D721Med (cell line): Measurements from ENCODE around the gene RPS6KL1.

Experiments used
- DNase-seq: peaks from one replicate; pipeline ENCODE4 v3.0.0; 2011; ENCODE audit warnings: low spot score; ENCODE audit not compliant: insufficient read length
- FAIRE-seq: peaks from 2 replicates; lab custom pipeline; 2011; peaks lifted over from hg19 to GRCh38; lab: Jason Lieb, UNC
- CTCF ChIP-seq: IDR thresholded peaks from 2 replicates; pipeline ENCODE4 v1.5.1; 2012; ENCODE audit warnings: mild to moderate bottlenecking, control low read depth; ENCODE audit not compliant: insufficient read depth; ENCODE audit errors: missing control alignments

RPS6KL1 gene

GRCh38 chr14:74886001-74886400 lies 37.1 kb downstream of the RPS6KL1 start:
- no peak for TF ChIP-seq CTCF
- no peak for DNase-seq
- FAIRE-seq, result no peak

GRCh38 chr14:74882103-74882920 lies 40.7 kb downstream of the RPS6KL1 start:
- no peak for DNase-seq
- no peak for FAIRE-seq
- TF ChIP-seq CTCF, result no peak

GRCh38 chr14:74881431-74882102 lies 41.5 kb downstream of the RPS6KL1 start, which contains the start of gene DLST:
DLST (plus strand) TSS chr14:74881916; CDS start chr14:74881954, 38 bp downstream.
- FAIRE-seq (no peak), DNase-seq (peak; percentile 90)
- TF ChIP-seq CTCF, result no peak

- no peak for TF ChIP-seq CTCF
- FAIRE-seq (peak; percentile 6), DNase-seq (no peak)
These were observed 43.5 kb downstream of the RPS6KL1 start for GRCh38 chr14:74879427-74880182.

- DNase-seq (no peak), FAIRE-seq (no peak)
- TF ChIP-seq CTCF, result no peak
These were observed 46.8 kb downstream of the RPS6KL1 start, which contains the start of gene PROX2 for GRCh38 chr14:74875941-74876913. PROX2 (minus strand) TSS chr14:74876145; CDS start chr14:74863834, 12,311 bp downstream.

GRCh38 chr14:74875204-74875603 lies 47.9 kb downstream of the RPS6KL1 start:
- FAIRE-seq, result no peak
- no peak for DNase-seq
- TF ChIP-seq CTCF, result no peak
